ENCODE measurements around the gene SEL1L3.

- TF ChIP-seq, protein P1, sequence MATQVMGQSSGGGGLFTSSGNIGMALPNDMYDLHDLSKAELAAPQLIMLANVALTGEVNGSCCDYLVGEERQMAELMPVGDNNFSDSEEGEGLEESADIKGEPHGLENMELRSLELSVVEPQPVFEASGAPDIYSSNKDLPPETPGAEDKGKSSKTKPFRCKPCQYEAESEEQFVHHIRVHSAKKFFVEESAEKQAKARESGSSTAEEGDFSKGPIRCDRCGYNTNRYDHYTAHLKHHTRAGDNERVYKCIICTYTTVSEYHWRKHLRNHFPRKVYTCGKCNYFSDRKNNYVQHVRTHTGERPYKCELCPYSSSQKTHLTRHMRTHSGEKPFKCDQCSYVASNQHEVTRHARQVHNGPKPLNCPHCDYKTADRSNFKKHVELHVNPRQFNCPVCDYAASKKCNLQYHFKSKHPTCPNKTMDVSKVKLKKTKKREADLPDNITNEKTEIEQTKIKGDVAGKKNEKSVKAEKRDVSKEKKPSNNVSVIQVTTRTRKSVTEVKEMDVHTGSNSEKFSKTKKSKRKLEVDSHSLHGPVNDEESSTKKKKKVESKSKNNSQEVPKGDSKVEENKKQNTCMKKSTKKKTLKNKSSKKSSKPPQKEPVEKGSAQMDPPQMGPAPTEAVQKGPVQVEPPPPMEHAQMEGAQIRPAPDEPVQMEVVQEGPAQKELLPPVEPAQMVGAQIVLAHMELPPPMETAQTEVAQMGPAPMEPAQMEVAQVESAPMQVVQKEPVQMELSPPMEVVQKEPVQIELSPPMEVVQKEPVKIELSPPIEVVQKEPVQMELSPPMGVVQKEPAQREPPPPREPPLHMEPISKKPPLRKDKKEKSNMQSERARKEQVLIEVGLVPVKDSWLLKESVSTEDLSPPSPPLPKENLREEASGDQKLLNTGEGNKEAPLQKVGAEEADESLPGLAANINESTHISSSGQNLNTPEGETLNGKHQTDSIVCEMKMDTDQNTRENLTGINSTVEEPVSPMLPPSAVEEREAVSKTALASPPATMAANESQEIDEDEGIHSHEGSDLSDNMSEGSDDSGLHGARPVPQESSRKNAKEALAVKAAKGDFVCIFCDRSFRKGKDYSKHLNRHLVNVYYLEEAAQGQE (IDR thresholded peaks at IDR 0.05; ENCODE audit: borderline replicate concordance) = no peak
- TF ChIP-seq, protein P1 (CRISPR knock-in tag; IDR thresholded peaks at IDR 0.05; ENCODE audit: low read depth) = no peak
- TF ChIP-seq, protein P2, sequence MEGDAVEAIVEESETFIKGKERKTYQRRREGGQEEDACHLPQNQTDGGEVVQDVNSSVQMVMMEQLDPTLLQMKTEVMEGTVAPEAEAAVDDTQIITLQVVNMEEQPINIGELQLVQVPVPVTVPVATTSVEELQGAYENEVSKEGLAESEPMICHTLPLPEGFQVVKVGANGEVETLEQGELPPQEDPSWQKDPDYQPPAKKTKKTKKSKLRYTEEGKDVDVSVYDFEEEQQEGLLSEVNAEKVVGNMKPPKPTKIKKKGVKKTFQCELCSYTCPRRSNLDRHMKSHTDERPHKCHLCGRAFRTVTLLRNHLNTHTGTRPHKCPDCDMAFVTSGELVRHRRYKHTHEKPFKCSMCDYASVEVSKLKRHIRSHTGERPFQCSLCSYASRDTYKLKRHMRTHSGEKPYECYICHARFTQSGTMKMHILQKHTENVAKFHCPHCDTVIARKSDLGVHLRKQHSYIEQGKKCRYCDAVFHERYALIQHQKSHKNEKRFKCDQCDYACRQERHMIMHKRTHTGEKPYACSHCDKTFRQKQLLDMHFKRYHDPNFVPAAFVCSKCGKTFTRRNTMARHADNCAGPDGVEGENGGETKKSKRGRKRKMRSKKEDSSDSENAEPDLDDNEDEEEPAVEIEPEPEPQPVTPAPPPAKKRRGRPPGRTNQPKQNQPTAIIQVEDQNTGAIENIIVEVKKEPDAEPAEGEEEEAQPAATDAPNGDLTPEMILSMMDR (IDR thresholded peaks at IDR 0.05 in 2 of 3, conservative IDR thresholded peaks at IDR 0.05 in 1 of 3; ENCODE audit: insufficient read depth in 2 of 3, low read depth in 1 of 3, low read length in 3 of 3) = no peak
- TF ChIP-seq EP300 (IDR thresholded peaks at IDR 0.05; ENCODE audit: low read length) = no peak
These were observed 18.4 kb upstream of the SEL1L3 start for GRCh38 chr4:25881193-25881592.
